Bronchial epithelial cell (primary cell): Measurements from ENCODE around the gene CHST11. TPM values are rescaled to one million over a fixed set of nuclear protein-coding genes. Genes with fewer than 3 reads are reported as not detected.

Experiments
- DNase-seq: peaks from one replicate; pipeline ENCODE4 v3.0.0-alpha.2; 2010; ENCODE audit warnings: low read depth
- FAIRE-seq: peaks from 2 replicates; lab custom pipeline; 2011; peaks lifted over from hg19 to GRCh38; lab: Jason Lieb, UNC
- H3K27me3 ChIP-seq: 2 replicates; pipeline ENCODE4 v1.5.1; 2011; ENCODE audit warnings: low read length; ENCODE audit not compliant: control insufficient read depth, insufficient read depth
- H3K36me3 ChIP-seq: 2 replicates; pipeline ENCODE4 v1.5.1; 2011; ENCODE audit warnings: low read length; ENCODE audit not compliant: control insufficient read depth, insufficient read depth
- H3K4me3 ChIP-seq: 2 replicates; pipeline ENCODE4 v1.5.1; 2011; ENCODE audit warnings: mild to moderate bottlenecking, low read depth, low read length, control low read depth
- total RNA-seq: library from RNA; depleted of rRNA; stranded (reverse); fragments of >200 nt; gene quantifications from 2 replicates; pipeline ENCODE4 v1.2.1, GENCODE V29; 2014
- TF ChIP-seq, protein P1 (sequence below): IDR thresholded peaks from 2 replicates; pipeline ENCODE4 v1.5.1; 2011; ENCODE audit warnings: mild to moderate bottlenecking, moderate library complexity, low read length, control low read depth, inconsistent platforms; ENCODE audit not compliant: insufficient read depth, severe bottlenecking

Gene CHST11
- total RNA-seq, 1 donor from 2014 or later = 7.9 TPM

DNA sequence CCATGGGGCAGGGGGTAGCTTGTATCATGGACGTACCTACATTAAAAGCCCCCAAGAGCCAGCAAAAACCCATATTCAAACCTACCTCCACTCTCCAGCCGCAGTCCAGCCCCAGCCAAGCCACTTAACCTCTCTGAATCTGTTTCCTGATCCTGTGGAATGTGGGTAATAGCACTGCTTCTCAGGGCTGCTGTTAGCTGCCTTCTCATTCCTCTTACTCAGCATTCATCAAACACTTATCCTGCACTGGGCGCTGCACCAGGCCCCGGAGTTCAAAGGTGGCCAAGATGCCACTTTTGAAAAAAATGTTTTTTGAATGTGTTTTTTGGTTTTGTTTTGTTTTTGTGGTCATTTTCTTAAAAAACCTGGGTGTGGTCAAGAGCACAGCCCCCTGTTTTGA lies 237.4 kb downstream of the CHST11 start:
- peaks cover 4% of the 10 kb centered on the region for H3K36me3 ChIP-seq
- TF ChIP-seq, protein P1, sequence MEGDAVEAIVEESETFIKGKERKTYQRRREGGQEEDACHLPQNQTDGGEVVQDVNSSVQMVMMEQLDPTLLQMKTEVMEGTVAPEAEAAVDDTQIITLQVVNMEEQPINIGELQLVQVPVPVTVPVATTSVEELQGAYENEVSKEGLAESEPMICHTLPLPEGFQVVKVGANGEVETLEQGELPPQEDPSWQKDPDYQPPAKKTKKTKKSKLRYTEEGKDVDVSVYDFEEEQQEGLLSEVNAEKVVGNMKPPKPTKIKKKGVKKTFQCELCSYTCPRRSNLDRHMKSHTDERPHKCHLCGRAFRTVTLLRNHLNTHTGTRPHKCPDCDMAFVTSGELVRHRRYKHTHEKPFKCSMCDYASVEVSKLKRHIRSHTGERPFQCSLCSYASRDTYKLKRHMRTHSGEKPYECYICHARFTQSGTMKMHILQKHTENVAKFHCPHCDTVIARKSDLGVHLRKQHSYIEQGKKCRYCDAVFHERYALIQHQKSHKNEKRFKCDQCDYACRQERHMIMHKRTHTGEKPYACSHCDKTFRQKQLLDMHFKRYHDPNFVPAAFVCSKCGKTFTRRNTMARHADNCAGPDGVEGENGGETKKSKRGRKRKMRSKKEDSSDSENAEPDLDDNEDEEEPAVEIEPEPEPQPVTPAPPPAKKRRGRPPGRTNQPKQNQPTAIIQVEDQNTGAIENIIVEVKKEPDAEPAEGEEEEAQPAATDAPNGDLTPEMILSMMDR = no peak
- FAIRE-seq = no peak
- H3K27me3 ChIP-seq = no peaks in the 10 kb centered on the region
- H3K4me3 ChIP-seq = no peak overlapping the region
- DNase-seq = no peak

DNA sequence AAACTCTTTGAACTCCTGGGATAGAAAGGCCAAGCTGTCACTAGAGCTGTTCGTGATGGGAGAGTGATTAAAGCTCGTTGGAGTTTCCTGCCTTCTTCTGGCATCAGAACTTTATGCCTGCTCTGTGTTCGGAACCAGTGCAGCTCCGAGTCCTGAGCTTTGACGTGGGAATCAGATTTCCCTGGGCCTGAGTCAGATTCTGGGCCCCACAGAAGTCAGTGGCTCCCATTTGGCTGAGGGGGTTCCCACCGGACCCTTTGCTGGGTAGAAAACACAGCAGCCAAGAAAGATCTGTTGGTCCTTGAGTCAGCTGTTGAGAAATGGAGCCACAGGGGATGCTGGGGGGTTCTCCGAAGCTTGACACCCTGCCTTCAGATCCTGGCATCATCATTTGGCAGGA lies 238.0 kb downstream of the CHST11 start:
- Histone ChIP-seq H3K4me3 (no peak overlapping the region), H3K36me3 (peaks cover 4% of the 10 kb centered on the region), H3K27me3 (no peaks in the 10 kb centered on the region)
- DNase-seq (no peak), FAIRE-seq (no peak)
- TF ChIP-seq, protein P1 = no peak

DNA sequence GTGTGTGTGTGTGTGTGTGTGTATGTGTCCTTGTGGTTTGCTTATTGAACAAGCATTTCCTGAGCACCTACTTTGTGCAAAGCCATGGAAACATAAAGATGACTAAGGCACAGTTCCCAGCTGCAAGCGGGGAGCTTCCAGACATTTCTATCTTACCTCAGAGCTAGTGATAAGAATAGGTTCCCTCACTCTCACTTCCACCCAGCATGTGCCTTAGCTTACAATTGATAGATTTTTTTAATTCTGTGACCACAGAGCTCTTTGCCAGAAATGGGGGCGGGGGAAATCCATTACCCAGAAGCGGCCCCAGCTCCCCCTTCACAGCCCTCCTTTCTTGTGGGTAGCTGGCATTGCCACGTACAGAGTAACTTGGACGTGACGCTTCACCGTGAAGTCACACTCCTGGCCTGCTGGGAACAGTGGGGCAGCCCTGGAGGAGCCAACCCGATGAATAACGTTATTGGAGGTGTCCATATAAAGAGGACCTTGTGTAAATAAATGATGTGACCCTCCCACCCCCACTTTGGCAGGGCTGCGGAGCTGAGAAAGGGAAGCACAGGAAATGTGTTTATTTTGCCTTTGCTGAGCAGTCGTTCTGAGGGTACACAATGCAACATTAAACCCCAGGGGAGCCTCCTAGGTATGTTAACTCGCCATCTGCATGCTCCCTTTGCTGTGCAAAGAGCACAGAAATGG lies 238.9 kb downstream of the CHST11 start:
- FAIRE-seq (no peak), DNase-seq (peak; percentile 28)
- H3K36me3 ChIP-seq = peaks cover 4% of the 10 kb centered on the region
- H3K4me3 ChIP-seq = no peak overlapping the region
- H3K27me3 ChIP-seq = no peaks in the 10 kb centered on the region
- TF ChIP-seq, protein P1 = no peak

DNA sequence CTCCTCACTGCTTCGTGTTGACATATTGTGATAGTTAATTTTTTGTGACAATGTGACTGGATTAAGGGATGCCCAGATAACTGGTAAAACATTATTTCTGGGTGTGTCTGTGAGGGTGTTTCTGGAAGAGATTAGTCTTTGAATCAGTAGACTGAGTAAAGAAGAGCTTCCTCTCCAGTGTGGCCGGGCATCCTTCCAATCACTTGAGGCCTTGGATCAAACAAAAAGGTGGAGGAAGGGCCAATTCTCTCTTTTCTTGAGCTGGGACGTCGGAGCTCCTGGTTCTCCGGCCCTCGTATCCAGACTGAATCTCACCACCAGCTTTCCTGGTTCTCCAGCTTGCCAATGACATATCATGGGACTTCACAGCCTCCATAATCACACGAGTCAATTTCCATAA lies 240.4 kb downstream of the CHST11 start:
- FAIRE-seq (no peak), DNase-seq (no peak)
- no peak overlapping the region for H3K4me3 ChIP-seq
- no peaks in the 10 kb centered on the region for H3K27me3 ChIP-seq
- TF ChIP-seq, protein P1 = no peak
- H3K36me3 ChIP-seq = no peaks in the 10 kb centered on the region

DNA sequence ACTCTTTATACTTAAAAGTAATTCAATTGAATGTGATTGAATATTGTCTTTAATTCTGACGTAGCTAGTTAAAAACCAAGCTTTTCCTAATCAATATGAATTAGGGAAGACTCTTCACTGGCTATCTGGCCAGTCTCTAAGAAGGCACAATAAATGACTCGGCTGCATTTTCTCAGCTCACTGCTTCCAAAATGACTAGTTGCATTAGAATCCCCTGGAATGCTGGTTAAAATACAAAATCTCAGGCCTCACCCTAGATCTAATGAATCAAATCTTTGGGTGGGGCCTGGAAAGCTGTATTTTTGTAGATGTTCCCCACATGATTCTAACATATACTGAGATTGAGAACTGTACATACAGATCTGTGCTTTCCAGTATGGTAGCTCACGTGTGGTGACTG lies 242.1 kb downstream of the CHST11 start:
- Histone ChIP-seq H3K27me3 (no peaks in the 10 kb centered on the region), H3K4me3 (no peak overlapping the region), H3K36me3 (no peaks in the 10 kb centered on the region)
- TF ChIP-seq, protein P1 = no peak
- no peak for DNase-seq
- FAIRE-seq = no peak

DNA sequence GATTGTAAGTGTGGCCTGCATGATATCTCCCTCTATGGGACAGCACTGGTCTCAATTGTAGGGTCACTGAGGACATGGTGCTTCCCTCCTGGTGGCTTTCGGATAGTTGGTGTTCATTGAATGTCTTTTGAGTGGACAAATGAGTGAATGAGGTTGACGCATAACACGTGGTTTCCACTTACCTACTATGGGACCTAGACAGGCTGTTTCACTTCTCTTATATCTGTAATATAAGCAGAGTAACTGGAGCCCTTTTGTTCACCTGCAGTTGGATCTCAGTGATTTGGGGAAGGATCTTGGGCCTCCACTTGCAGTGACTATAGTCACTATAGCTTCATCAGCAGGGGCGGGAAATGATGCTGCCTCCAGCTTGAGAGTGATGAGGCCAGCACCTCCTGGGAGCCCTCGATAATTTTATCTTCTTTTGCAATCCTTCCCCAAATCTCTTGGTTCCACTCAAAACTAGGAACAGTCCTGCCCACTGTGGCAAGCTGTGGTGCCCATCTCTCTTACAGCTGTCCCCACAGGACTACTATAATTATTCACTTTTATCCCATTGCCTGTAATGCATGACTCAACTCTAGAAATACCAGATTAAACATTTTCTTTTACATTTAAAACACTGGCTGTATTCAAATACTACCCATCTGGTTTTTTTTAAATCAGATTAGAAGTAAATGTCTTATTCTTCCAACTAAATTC lies 242.9 kb downstream of the CHST11 start:
- H3K4me3 ChIP-seq = no peak overlapping the region
- FAIRE-seq = no peak
- TF ChIP-seq, protein P1 = no peak

More for the DNA sequence above, 242.9 kb downstream of the CHST11 start:
- H3K36me3 ChIP-seq = no peaks in the 10 kb centered on the region
- no peaks in the 10 kb centered on the region for H3K27me3 ChIP-seq
- no peak for DNase-seq
